GM18907 (cell line): ENCODE data around the gene NPPC.

Experiments
- ATAC-seq: cut with Tn5 transposase; IDR thresholded peaks from one replicate; pipeline ENCODE4 v1.9.1; 2021; ENCODE audit warnings: mild to moderate bottlenecking, moderate library complexity; ENCODE audit not compliant: unreplicated experiment

The NPPC gene

GRCh38 chr2:231935815-231936214, 9.6 kb upstream of the NPPC start:
- no peak for ATAC-seq

- ATAC-seq = no peak
These were observed 9.0 kb upstream of the NPPC start for GRCh38 chr2:231935207-231935524.

GRCh38 chr2:231934441-231935206, 8.4 kb upstream of the NPPC start:
- ATAC-seq = no peak

- ATAC-seq = no peak
These were observed 7.8 kb upstream of the NPPC start for GRCh38 chr2:231933916-231934401.

- ATAC-seq = no peak
These were observed 7.1 kb upstream of the NPPC start for GRCh38 chr2:231932985-231933915.

- ATAC-seq = no peak
These were observed 6.4 kb upstream of the NPPC start for GRCh38 chr2:231932711-231932970.

GRCh38 chr2:231931481-231931915, 5.3 kb upstream of the NPPC start:
- no peak for ATAC-seq

- ATAC-seq = no peak
These were observed 4.5 kb upstream of the NPPC start for GRCh38 chr2:231930593-231931281.

GRCh38 chr2:231929961-231930592, 3.9 kb upstream of the NPPC start:
- ATAC-seq = no peak

- ATAC-seq = no peak
These were observed 2.9 kb upstream of the NPPC start for GRCh38 chr2:231928901-231929725.

- no peak for ATAC-seq
These were observed 2.3 kb upstream of the NPPC start for GRCh38 chr2:231928481-231928880.

- no peak for ATAC-seq
These were observed 1.3 kb upstream of the NPPC start for GRCh38 chr2:231927566-231927890.

GRCh38 chr2:231926761-231927565, 767 bp upstream of the NPPC start:
- no peak for ATAC-seq

GRCh38 chr2:231925303-231926179, 655 bp downstream of the NPPC start:
- ATAC-seq = no peak

- no peak for ATAC-seq
These were observed 1.3 kb downstream of the NPPC start for GRCh38 chr2:231924889-231925275.

- ATAC-seq = no peak
These were observed 2.0 kb downstream of the NPPC start for GRCh38 chr2:231923951-231924888.

GRCh38 chr2:231923010-231923344, 3.2 kb downstream of the NPPC start:
- no peak for ATAC-seq
